Thyroid gland (tissue), 4 donors: ENCODE data around the gene SALL3. TPM values are rescaled to one million over a fixed set of nuclear protein-coding genes. Genes with fewer than 3 reads are reported as not detected.

Source experiments
- DNase-seq, 2 donors: peaks; one replicate each; pipeline ENCODE4 v3.0.0-alpha.2; 2019
- H3K27ac ChIP-seq, 3 donors: fragments of 200-600 bp; sonication (generic); 1 replicate in 2 of 3; 2 replicates in 1 of 3; pipeline ENCODE4 v1.5.1; 2016 to 2019; ENCODE audit warnings: mild to moderate bottlenecking in 1 of 3, moderate library complexity in 1 of 3
- H3K27me3 ChIP-seq: fragments of 200-600 bp; sonication (generic); one replicate; pipeline ENCODE4 v1.5.1; 2019
- H3K36me3 ChIP-seq, 2 donors: fragments of 200-600 bp; sonication (generic); one replicate each; pipeline ENCODE4 v1.5.1; 2016 to 2019
- H3K4me1 ChIP-seq, 2 donors: fragments of 200-600 bp; sonication (generic); one replicate each; pipeline ENCODE4 v1.5.1; 2017 to 2019
- H3K4me3 ChIP-seq, 3 donors: fragments of 200-600 bp; sonication (generic); replicated peaks in 1 of 3; 1 replicate in 2 of 3; 2 replicates in 1 of 3; pipeline ENCODE4 v1.5.1; 2016; ENCODE audit warnings: mild to moderate bottlenecking in 1 of 3
- H3K9me3 ChIP-seq: fragments of 200-600 bp; sonication (generic); one replicate; pipeline ENCODE4 v1.5.1; 2017
- CTCF ChIP-seq, 6 experiments: fragments of 200-600 bp in 3 of 6; fragments of 450-650 bp in 3 of 6; sonication (generic) in 3 of 6; IDR thresholded peaks; one replicate each; pipeline ENCODE4 v1.5.1; 2016 to 2019; ENCODE audit warnings: antibody characterized with exemption in 6 of 6, mild to moderate bottlenecking in 2 of 6, inconsistent platforms in 1 of 6, moderate library complexity in 1 of 6
- POLR2A ChIP-seq, 2 donors: fragments of 450-650 bp; IDR thresholded peaks; one replicate each; pipeline ENCODE4 v1.6.1; 2017; ENCODE audit warnings: antibody characterized with exemption in 2 of 2, mild to moderate bottlenecking in 2 of 2, moderate library complexity in 1 of 2
- WGBS, 2 donors: methylation state at CpG; one replicate each; pipeline ENCODE4 v1.1.5; 2017; 5-methylcytosine and 5-hydroxymethylcytosine counted together
- intact Hi-C: fragments of 100-400 bp; cut with DNase I; formaldehyde crosslinking; loops from one replicate; pipeline ENCODE4 v1.15.1; 2023
- total RNA-seq, 4 donors: library from RNA; depleted of rRNA; stranded (reverse); fragments of >200 nt; gene quantifications; one replicate each; pipeline ENCODE4 v1.2.3, GENCODE V29; 2016

The SALL3 gene
- total RNA-seq, 4 donors from 2014 or later, result 0.11 to 0.13 TPM; not detected in 2

- TF ChIP-seq CTCF (IDR thresholded peaks at IDR 0.05) (no peak), POLR2A (IDR thresholded peaks at IDR 0.05) (no peak)
- no peak overlapping the region for H3K4me3 ChIP-seq
- intact Hi-C loops, result no loop called here
- whole genome bisulfite sequencing, 2 donors, result 81 to 82% methylated on average over 8 to 10 of the region's 10 CpGs
- H3K36me3 ChIP-seq, result no peaks in the 10 kb centered on the region
- H3K4me1 ChIP-seq, result no peaks in the 10 kb centered on the region
- no peak for DNase-seq
- no peaks in the 10 kb centered on the region for H3K27me3 ChIP-seq
- no peaks in the 10 kb centered on the region for H3K9me3 ChIP-seq
- no peak overlapping the region for H3K27ac ChIP-seq
Observed at GRCh38 chr18:78950386-78950785, 29.2 kb upstream of the SALL3 start.

DNA sequence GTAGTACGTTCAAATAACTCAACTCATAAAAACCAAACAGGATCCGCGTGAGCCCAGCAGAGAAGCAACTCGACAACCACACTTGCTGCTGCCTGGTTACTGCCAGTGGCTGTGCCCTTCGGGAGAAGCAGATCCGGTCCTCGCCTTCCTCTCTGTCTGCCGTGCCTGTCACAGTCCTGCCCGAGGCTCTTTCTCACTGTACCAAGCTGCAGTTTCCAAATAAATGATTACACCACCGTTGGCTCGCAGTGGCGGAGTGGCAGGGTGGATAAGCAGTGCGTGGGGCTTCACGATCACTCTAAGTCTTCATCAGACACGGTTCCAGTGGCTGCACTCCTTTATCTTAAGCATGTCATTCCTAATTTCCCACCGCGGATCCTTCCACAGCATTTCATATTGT lies 26.1 kb upstream of the SALL3 start:
- H3K27me3 ChIP-seq, result no peaks in the 10 kb centered on the region
- no peaks in the 10 kb centered on the region for H3K36me3 ChIP-seq
- DNase-seq, result no peak
- H3K9me3 ChIP-seq, result no peaks in the 10 kb centered on the region
- H3K4me3 ChIP-seq, result no peak overlapping the region
- 74 to 76% methylated on average over 17 of the region's 17 CpGs for WGBS, 2 donors
- intact Hi-C loops, result no loop called here
- H3K27ac ChIP-seq, result no peak overlapping the region
- TF ChIP-seq CTCF (IDR thresholded peaks at IDR 0.05), result no peak
- no peak for TF ChIP-seq POLR2A (IDR thresholded peaks at IDR 0.05)
- no peaks in the 10 kb centered on the region for H3K4me1 ChIP-seq

- no peaks in the 10 kb centered on the region for H3K36me3 ChIP-seq
- WGBS, 2 donors, result 52 to 56% methylated on average over 17 of the region's 17 CpGs
- no peak for TF ChIP-seq POLR2A (IDR thresholded peaks at IDR 0.05)
- TF ChIP-seq CTCF (IDR thresholded peaks at IDR 0.05), result no peak
- H3K4me3 ChIP-seq, result no peak overlapping the region
- H3K27ac ChIP-seq, result no peak overlapping the region
- H3K4me1 ChIP-seq, result no peaks in the 10 kb centered on the region
- intact Hi-C loops, result no loop called here
- H3K9me3 ChIP-seq, result no peaks in the 10 kb centered on the region
- H3K27me3 ChIP-seq, result no peaks in the 10 kb centered on the region
- no peak for DNase-seq
Observed at GRCh38 chr18:78955051-78955450, 24.6 kb upstream of the SALL3 start.

- no peaks in the 10 kb centered on the region for H3K4me1 ChIP-seq
- intact Hi-C loops, result no loop called here
- no peak for DNase-seq
- no peaks in the 10 kb centered on the region for H3K27me3 ChIP-seq
- no peaks in the 10 kb centered on the region for H3K9me3 ChIP-seq
- TF ChIP-seq CTCF (IDR thresholded peaks at IDR 0.05) (no peak), POLR2A (IDR thresholded peaks at IDR 0.05) (no peak)
- no peaks in the 10 kb centered on the region for H3K36me3 ChIP-seq
- H3K4me3 ChIP-seq, result no peak overlapping the region
- H3K27ac ChIP-seq, result no peak overlapping the region
- 88 to 94% methylated on average over 14 of the region's 14 CpGs for WGBS, 2 donors
Observed at GRCh38 chr18:78957140-78957539, 22.5 kb upstream of the SALL3 start.

- Histone ChIP-seq H3K27ac (no peak overlapping the region), H3K27me3 (no peaks in the 10 kb centered on the region), H3K4me3 (no peak overlapping the region), H3K9me3 (no peaks in the 10 kb centered on the region), H3K4me1 (no peaks in the 10 kb centered on the region), H3K36me3 (no peaks in the 10 kb centered on the region)
- DNase-seq, result no peak
- WGBS, 2 donors, result 88 to 92% methylated on average over 6 of the region's 6 CpGs
- intact Hi-C loops, result no loop called here
- TF ChIP-seq CTCF (IDR thresholded peaks at IDR 0.05), result no peak
Observed at GRCh38 chr18:78960709-78961108, 18.9 kb upstream of the SALL3 start.
